ENCODE data around the gene UBE3A.
"Not testable (repeated sequence)": the region's sequence is repeated elsewhere in the genome, so short reads cannot be mapped to it uniquely, and the experiment has no call there.

Gene UBE3A

DNA sequence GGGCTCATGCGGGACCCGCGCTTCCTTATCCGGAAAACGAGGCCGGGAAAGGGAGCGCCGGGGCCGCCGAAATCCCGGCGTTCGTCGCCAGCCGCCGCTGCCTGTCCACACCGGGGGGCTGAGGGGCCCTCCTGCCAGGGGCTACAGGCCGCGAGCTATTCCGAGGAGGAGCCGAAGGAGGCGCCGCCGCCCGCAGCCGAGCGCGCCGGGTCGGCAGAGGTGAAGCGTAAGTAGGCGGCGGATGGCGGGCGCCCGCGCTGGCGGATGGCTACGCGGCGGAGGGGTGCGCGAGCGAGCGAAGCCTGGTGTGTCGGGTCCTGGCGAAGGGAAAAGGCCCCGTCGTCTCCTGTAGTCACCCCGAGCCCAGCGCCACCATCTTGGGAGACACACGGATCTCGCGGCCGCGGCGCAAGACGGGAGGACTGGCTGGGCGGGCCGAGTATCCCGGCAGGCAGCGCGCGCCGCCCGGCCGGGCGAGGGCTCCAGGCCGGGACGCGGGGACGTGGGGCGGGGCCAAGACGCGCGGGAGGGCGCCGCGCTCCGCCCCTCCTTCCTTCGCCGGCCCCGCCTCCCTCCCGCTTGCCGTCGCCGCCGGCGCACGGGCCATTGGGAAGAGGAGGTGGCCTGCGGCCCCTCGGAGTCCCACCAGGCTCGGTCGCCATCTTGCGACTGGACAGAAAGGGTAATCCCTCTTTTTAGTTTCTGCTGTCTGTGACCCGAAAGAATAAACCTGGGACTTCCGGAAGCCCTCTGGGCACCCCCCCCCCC, at the start of gene UBE3A:
UBE3A (minus strand) TSS at position 424 of the 768 bp plus-strand sequence. CDS start 29,917 bp downstream, outside the sequence.
- peak; percentile 92 to 95 for ATAC-seq

DNA sequence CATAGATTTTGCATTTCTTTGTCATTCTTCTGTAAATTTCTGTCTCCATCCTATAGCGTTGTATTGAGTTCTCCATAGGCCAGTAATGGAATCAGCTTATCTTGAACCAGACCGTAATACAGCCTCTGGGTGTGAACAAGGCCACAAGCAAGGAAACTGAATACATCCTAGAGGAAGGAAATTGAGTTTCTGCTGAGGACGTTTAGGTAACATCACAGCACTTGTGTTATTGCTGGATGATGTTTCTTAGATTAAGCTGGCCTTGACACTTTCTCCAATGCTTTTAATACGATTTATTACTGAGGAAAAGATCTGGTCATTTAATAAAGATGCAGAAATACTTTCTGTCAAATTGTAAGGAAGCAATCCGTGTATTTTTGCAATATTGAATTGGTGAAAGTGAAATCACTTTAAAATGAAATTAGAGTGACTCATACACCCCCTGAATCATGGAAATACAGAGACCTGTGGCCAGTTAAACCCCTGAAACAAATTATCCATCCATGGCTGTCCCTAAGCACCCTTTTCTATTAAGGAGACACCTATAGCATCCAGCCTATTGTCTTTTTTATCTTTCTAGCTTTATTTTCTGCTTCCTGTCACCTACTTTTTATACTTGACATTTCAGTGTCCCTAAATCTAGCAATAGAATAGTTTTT, 48.5 kb upstream of the UBE3A start:
- no peak for ATAC-seq

GRCh38 chr15:25486051-25486450, 47.2 kb upstream of the UBE3A start:
- ATAC-seq: no peak

GRCh38 chr15:25481208-25481859, 42.5 kb upstream of the UBE3A start:
- ATAC-seq: no peak

GRCh38 chr15:25478313-25478712, 39.5 kb upstream of the UBE3A start:
- no peak for ATAC-seq

- no peak for ATAC-seq
These were observed 39.0 kb upstream of the UBE3A start for GRCh38 chr15:25477816-25478215.

- no peak for ATAC-seq
These were observed 35.4 kb upstream of the UBE3A start for GRCh38 chr15:25474251-25474650.

GRCh38 chr15:25470230-25470629, 31.4 kb upstream of the UBE3A start:
- ATAC-seq: no peak

DNA sequence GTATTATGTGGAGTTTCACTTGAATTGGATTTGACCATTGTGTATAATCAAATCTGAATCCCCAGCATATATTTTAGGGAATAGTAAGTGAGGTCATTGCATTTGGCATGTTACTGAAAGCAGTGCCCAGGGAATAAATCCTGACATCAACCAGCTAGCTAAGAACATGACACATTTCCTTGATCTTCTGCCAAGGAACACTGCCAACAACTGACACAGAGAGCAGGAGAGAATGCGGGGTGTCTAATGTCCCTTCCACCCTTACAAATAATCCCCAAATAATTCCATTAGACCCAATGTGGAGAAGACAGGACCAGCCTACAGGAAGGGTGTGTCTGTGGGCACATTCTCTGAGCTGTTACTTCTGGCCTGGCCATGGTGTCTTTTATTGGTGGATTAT, 30.6 kb upstream of the UBE3A start:
- no peak for ATAC-seq

GRCh38 chr15:25468611-25469010, 29.8 kb upstream of the UBE3A start:
- no peak for ATAC-seq

DNA sequence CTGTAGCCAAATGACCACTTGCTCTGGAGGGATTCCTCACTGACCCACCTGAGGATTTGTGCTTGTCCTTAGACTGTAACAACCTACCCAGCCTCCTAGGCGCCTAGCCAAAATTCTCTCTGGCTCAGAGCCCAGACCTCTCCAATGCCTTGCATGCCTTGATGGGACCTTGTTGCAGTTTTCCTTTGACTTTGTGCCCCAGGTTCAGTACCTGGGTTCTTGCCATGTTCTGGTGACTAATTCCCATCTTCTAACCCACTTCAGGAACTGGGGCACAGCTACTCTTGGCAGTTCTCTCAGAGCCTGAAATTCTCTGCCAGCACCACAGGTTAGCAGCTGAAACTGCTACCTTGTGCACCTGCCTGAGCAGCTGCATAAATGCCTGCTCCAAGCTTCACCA, 27.0 kb upstream of the UBE3A start:
- ATAC-seq: no peak

DNA sequence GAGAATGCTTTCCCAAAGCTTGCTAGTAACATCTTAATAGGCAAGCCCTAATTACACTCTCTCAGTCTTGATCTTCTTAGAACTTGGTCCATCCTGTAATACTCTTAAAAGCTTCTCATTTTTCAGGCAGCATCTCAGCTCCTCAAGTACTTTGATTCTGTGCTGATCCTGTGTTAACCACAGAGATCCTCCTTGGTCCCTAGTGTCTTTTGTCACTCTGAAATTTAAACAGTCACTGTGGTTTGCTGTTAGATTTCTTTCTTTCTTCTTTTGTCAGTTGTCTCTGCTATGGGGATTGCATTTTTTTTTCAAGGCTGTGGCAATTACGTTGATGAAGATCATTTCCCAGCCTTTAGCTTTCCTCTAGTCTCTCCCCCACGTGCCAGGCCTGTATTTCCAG, 26.0 kb upstream of the UBE3A start:
- ATAC-seq: no peak

- no peak for ATAC-seq
These were observed 25.6 kb upstream of the UBE3A start for GRCh38 chr15:25464383-25464782.

- no peak for ATAC-seq
These were observed 17.4 kb upstream of the UBE3A start for GRCh38 chr15:25456196-25456595.

DNA sequence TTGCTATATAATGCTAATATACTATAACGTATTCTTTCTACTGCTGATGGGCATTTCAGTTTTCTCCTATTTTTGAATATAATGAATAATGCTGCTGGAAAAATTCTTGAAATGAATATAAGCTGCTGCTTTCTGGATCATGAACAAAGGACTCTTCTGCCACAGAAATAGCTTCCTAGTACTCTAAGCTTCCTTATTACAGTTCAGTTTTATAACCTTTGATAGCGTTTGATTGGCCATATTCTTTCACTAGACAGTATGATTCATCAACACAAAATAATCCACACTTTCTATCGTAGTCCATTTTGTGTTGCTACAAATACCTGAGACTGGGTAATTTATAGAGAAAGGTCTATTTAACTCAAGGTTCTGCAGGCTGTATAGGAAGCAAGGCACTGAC, 16.4 kb upstream of the UBE3A start:
- ATAC-seq: no peak

GRCh38 chr15:25454771-25455170, 15.9 kb upstream of the UBE3A start:
- ATAC-seq: no peak

- not testable (repeated sequence) for ATAC-seq
These were observed 14.4 kb upstream of the UBE3A start for GRCh38 chr15:25453246-25453645.

GRCh38 chr15:25451501-25451900, 12.7 kb upstream of the UBE3A start:
- no peak for ATAC-seq

GRCh38 chr15:25450163-25450562, 11.3 kb upstream of the UBE3A start:
- ATAC-seq: no peak

GRCh38 chr15:25446076-25446475, 7.3 kb upstream of the UBE3A start:
- ATAC-seq: no peak

- no peak for ATAC-seq
These were observed 6.6 kb upstream of the UBE3A start for GRCh38 chr15:25445412-25445811.

- ATAC-seq: no peak
These were observed 2.3 kb upstream of the UBE3A start for GRCh38 chr15:25441111-25441510.

GRCh38 chr15:25439369-25439836, 579 bp upstream of the UBE3A start:
- ATAC-seq: no peak

Measured in activated CD4-positive, CD25-positive, alpha-beta regulatory T cell treated with anti-CD3 and anti-CD28 coated beads, Interleukin-2, amount 50 U/mL, for 24 hours (primary cell).